Sigmoid colon (tissue), 7 donors: ENCODE measurements around the gene C16orf92. TPM values are rescaled to one million over a fixed set of nuclear protein-coding genes. Genes with fewer than 3 reads are reported as not detected.

Experiments
- DNase-seq: peaks from one replicate; pipeline ENCODE4 v3.0.0-alpha.2; 2019
- H3K27ac ChIP-seq, 4 donors: fragments of 200-600 bp; sonication (generic); one replicate each; pipeline ENCODE4 v1.5.1; 2016 to 2019; ENCODE audit warnings: mild to moderate bottlenecking in 1 of 4
- H3K27me3 ChIP-seq, 3 donors: fragments of 200-600 bp; sonication (generic); one replicate each; pipeline ENCODE4 v1.5.1; 2019; ENCODE audit warnings: mild to moderate bottlenecking in 1 of 3
- H3K36me3 ChIP-seq, 4 donors: fragments of 200-600 bp; sonication (generic); one replicate each; pipeline ENCODE4 v1.5.1; 2016 to 2019
- H3K4me1 ChIP-seq, 4 donors: fragments of 200-600 bp; sonication (generic); one replicate each; pipeline ENCODE4 v1.5.1; 2017 to 2019
- H3K4me3 ChIP-seq, 4 donors: fragments of 200-600 bp; sonication (generic); one replicate each; pipeline ENCODE4 v1.5.1; 2017 to 2019; ENCODE audit warnings: mild to moderate bottlenecking in 2 of 4, moderate library complexity in 1 of 4
- H3K9me3 ChIP-seq, 4 donors: fragments of 200-600 bp in 3 of 4; sonication (generic) in 3 of 4; one replicate each; pipeline versions ENCODE4 v1.5.1 to v1.6.1; 2013 to 2019
- EP300 ChIP-seq, 4 donors: sonication (generic); formaldehyde crosslinking; IDR thresholded peaks; one replicate each; pipeline ENCODE4 v1.6.1; 2017; ENCODE audit warnings: antibody characterized with exemption in 4 of 4
- POLR2A ChIP-seq, 2 donors: fragments of 450-650 bp; IDR thresholded peaks; one replicate each; pipeline ENCODE4 v1.6.1; 2016; ENCODE audit warnings: antibody characterized with exemption in 2 of 2, mild to moderate bottlenecking in 2 of 2, moderate library complexity in 2 of 2
- POLR2AphosphoS5 ChIP-seq, 4 donors: sonication (generic); formaldehyde crosslinking; IDR thresholded peaks; one replicate each; pipeline ENCODE4 v1.6.1; 2017; ENCODE audit warnings: antibody characterized with exemption in 4 of 4
- WGBS, 2 donors: extraction: QIAGEN DNeasy Blood & Tissue Kit; methylation state at CpG; one replicate each; pipeline ENCODE4 v1.1.7; 2013; 5-methylcytosine and 5-hydroxymethylcytosine counted together
- intact Hi-C: fragments of 100-400 bp; cut with DNase I; formaldehyde crosslinking; loops from one replicate; pipeline ENCODE4 v1.15.1; 2023
- polyA plus RNA-seq, 3 donors: library from polyadenylated mRNA; stranded (reverse); fragments of 200-250 nt; gene quantifications; one replicate each; pipeline ENCODE4 v1.2.3, GENCODE V29; 2013
- total RNA-seq, 4 donors: library from RNA; depleted of rRNA; stranded (reverse); fragments of >200 nt; gene quantifications; one replicate each; pipeline ENCODE4 v1.1.0, GENCODE V29; 2016
- TF ChIP-seq, protein P1 (sequence below), 4 experiments: fragments of 450-650 bp in 3 of 4; fragments of 200-600 bp in 1 of 4; IDR thresholded peaks; one replicate each; pipeline ENCODE4 v1.5.1; 2016 to 2019; ENCODE audit warnings: antibody characterized with exemption in 4 of 4, mild to moderate bottlenecking in 3 of 4, moderate library complexity in 2 of 4
- donor health status: healthy with polysubstance abuse.
- donor health status: Bipolar disorder and iron deficiency.
- donor health status: healthy.

The C16orf92 gene
- total and polyA plus RNA-seq, 7 donors = not detected

DNA sequence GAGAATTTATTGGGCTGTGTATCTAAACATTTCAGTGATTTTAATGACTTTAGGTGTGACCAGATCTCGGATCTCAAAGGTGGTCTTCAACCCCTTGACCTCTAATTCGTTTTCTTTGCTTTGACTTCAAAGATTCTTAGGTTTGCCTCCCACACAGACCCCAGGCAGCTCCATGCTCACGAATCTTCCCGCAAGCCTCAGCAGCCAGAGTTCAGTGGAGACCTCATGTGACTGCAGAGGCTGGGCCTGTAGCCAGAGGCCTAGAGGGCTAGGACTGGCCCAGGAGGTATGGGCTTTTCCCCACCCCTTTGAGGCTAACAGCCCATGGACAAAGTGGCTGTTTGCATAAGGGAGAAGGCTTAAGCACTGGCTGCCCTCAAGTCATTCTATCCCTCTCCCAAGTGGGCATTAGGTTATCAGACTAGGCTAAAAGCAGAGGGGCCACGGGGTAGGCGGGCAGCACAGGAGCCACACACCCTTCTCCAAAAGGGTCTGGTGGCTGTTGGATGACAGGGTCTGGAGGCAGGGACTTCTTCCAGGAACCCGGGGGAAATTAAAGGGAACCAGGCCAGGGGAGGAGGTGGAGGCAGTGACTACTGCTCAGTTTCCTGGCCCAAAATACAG is 30.5 kb upstream of the C16orf92 start:
- Histone ChIP-seq H3K4me3 (no peak overlapping the region), H3K4me1 (peaks cover 0 to 33% (median 25%) of the 10 kb centered on the region in 4 donors), H3K27ac (no peak overlapping the region), H3K27me3 (no peaks in the 10 kb centered on the region), H3K36me3 (peaks cover 11 to 66% (median 38%) of the 10 kb centered on the region in 4 donors), H3K9me3 (no peaks in the 10 kb centered on the region)
- TF ChIP-seq, protein P1, sequence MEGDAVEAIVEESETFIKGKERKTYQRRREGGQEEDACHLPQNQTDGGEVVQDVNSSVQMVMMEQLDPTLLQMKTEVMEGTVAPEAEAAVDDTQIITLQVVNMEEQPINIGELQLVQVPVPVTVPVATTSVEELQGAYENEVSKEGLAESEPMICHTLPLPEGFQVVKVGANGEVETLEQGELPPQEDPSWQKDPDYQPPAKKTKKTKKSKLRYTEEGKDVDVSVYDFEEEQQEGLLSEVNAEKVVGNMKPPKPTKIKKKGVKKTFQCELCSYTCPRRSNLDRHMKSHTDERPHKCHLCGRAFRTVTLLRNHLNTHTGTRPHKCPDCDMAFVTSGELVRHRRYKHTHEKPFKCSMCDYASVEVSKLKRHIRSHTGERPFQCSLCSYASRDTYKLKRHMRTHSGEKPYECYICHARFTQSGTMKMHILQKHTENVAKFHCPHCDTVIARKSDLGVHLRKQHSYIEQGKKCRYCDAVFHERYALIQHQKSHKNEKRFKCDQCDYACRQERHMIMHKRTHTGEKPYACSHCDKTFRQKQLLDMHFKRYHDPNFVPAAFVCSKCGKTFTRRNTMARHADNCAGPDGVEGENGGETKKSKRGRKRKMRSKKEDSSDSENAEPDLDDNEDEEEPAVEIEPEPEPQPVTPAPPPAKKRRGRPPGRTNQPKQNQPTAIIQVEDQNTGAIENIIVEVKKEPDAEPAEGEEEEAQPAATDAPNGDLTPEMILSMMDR (IDR thresholded peaks at IDR 0.05) = no peak
- TF ChIP-seq POLR2A (IDR thresholded peaks at IDR 0.05) = no peak
- no peak for TF ChIP-seq EP300 (IDR thresholded peaks at IDR 0.05)
- no peak for DNase-seq
- intact Hi-C loops = loop anchor here (10.0 kb wide), 1 partner anchor 102 kb away; the partner anchor contains the start of genes TBX6 and YPEL3
- WGBS, 2 donors = 67 to 75% methylated on average over 7 of the region's 7 CpGs

DNA sequence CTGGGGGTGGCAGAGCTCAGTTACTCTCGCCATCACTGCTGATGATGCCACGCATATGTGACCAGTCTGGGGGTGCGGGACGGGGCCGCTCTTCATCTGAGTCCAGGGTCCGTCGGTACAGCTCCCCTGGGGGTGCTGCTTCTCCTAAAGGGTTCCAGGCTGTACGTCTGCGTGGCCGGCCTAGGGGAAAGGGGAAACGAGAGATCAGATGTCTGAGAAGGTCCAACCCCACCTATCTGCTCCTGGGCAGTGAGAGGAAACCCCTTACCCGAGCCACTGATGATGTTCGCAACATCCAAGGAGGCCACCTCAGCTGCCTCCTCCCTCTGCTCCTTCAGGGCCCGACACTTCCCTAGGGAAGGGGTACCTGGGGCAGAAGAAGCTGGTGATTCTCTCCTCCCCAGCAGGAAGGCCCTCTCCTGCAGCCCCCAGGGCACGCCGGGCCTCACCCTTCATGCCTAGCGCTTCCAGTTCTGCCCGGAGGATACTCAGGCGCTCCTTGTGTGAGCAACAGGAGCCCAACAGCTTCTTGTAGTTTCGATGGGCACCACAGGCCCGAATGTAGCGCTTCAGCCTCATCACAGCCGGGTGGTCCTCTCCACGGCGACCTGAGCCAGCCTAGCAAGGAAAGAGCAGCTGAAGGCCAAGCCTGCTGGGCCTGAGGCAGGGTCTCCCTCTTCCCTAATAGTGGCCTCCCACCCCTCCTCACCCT is 29.7 kb upstream of the C16orf92 start:
- Histone ChIP-seq H3K27me3 (no peaks in the 10 kb centered on the region), H3K36me3 (peaks cover 2 to 64% (median 32%) of the 10 kb centered on the region in 4 donors), H3K27ac (peak overlapping the region in 1 of 4 donors; percentile 20), H3K9me3 (no peaks in the 10 kb centered on the region), H3K4me3 (no peak overlapping the region), H3K4me1 (peaks cover 0 to 34% (median 25%) of the 10 kb centered on the region in 4 donors)
- intact Hi-C loops = loop anchor here (10.0 kb wide), 1 partner anchor 101 kb away; the partner anchor contains the start of genes TBX6 and YPEL3
- TF ChIP-seq, protein P1 (IDR thresholded peaks at IDR 0.05) = no peak
- TF ChIP-seq EP300 (IDR thresholded peaks at IDR 0.05) = no peak
- no peak for TF ChIP-seq POLR2AphosphoS5 (IDR thresholded peaks at IDR 0.05)
- TF ChIP-seq POLR2A (IDR thresholded peaks at IDR 0.05) = no peak
- no peak for DNase-seq
- 92 to 93% methylated on average over 25 of the region's 25 CpGs for WGBS, 2 donors

- Histone ChIP-seq H3K4me1 (peaks cover 0 to 34% (median 25%) of the 10 kb centered on the region in 4 donors), H3K27me3 (no peaks in the 10 kb centered on the region), H3K27ac (peak overlapping the region in 2 of 4 donors; percentile 95), H3K36me3 (peaks cover 0 to 61% (median 26%) of the 10 kb centered on the region in 4 donors), H3K4me3 (peak overlapping the region in 2 of 4 donors; percentile 74 to 96), H3K9me3 (no peaks in the 10 kb centered on the region)
- DNase-seq = no peak
- WGBS, 2 donors = 93% methylated on average over 9 of the region's 9 CpGs
- intact Hi-C loops = loop anchor here (2.0 to 10.0 kb wide), 2 partner anchors 31 to 101 kb away; partner anchors contain the start of genes TBX6, TMEM219 and YPEL3
- TF ChIP-seq, protein P1 (IDR thresholded peaks at IDR 0.05) = no peak
- TF ChIP-seq POLR2A (IDR thresholded peaks at IDR 0.05) (no peak), POLR2AphosphoS5 (IDR thresholded peaks at IDR 0.05) (no peak), EP300 (IDR thresholded peaks at IDR 0.05) (no peak)
Observed at GRCh38 chr16:29993903-29994599, 28.9 kb upstream of the C16orf92 start.

GRCh38 chr16:29994600-29995323 is 28.2 kb upstream of the C16orf92 start:
- peaks cover 0 to 61% (median 21%) of the 10 kb centered on the region in 4 donors for H3K36me3 ChIP-seq
- no peaks in the 10 kb centered on the region for H3K27me3 ChIP-seq
- H3K4me1 ChIP-seq = peaks cover 0 to 34% (median 25%) of the 10 kb centered on the region in 4 donors
- no peak for TF ChIP-seq POLR2AphosphoS5 (IDR thresholded peaks at IDR 0.05)
- TF ChIP-seq, protein P1 (IDR thresholded peaks at IDR 0.05) = no peak
- no peak for TF ChIP-seq EP300 (IDR thresholded peaks at IDR 0.05)
- TF ChIP-seq POLR2A (IDR thresholded peaks at IDR 0.05) = no peak
- WGBS, 2 donors = 15% methylated on average over 24 of the region's 24 CpGs
- intact Hi-C loops = loop anchor here (1.0 to 10.0 kb wide), 4 partner anchors 21 to 100 kb away; partner anchors contain the start of genes KCTD13, TAOK2, TBX6 and TMEM219
- H3K4me3 ChIP-seq = peak overlapping the region; percentile 74 to 96 (median 80)
- peak overlapping the region; percentile 95 to 98 (median 95) for H3K27ac ChIP-seq
- no peaks in the 10 kb centered on the region for H3K9me3 ChIP-seq
- no peak for DNase-seq
